ENCODE data around the gene GFRA1.

Gene GFRA1

GRCh38 chr10:116014326-116014725, 258.7 kb downstream of the GFRA1 start:
- H3K9me3 ChIP-seq (ENCODE audit: control insufficient read depth in 1 of 2, low read length in 2 of 2): peaks cover 0 to 6% of the 10 kb centered on the region in 2 donors
- no peak overlapping the region for H3K4me3 ChIP-seq (ENCODE audit: low read depth in 1 of 2, low read length in 2 of 2)
- H3K36me3 ChIP-seq (ENCODE audit: control insufficient read depth in 1 of 2, insufficient read depth in 2 of 2, low read length in 2 of 2): no peaks in the 10 kb centered on the region
- H3K27me3 ChIP-seq (ENCODE audit: low read depth, low read length): no peaks in the 10 kb centered on the region
- H3K4me1 ChIP-seq (ENCODE audit: control insufficient read depth in 1 of 2, insufficient read depth in 2 of 2, low read length in 2 of 2): peaks cover 0 to 12% of the 10 kb centered on the region in 2 donors
- no peak overlapping the region for H3K27ac ChIP-seq (ENCODE audit: low read length)

DNA sequence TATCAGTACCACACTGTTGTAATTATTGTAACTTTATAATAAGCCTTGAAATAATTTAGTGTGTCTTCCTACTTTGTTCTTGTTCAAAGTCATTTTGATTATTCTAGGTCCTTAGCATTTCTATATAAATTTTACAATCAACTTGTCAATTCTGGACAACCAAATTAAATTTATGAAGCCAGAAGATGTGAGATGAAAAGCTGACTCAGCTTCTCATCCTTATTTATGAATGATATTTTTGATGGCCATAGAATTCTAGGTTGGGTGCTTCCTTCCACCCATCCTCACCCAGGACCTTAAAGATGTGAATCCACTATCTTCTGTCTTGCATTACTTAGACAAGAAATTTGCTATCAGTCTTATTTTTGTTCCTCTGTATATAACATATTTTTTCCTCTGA, 261.1 kb downstream of the GFRA1 start:
- H3K4me3 ChIP-seq (ENCODE audit: low read depth in 1 of 2, low read length in 2 of 2): no peak overlapping the region
- H3K36me3 ChIP-seq (ENCODE audit: control insufficient read depth in 1 of 2, insufficient read depth in 2 of 2, low read length in 2 of 2): no peaks in the 10 kb centered on the region

GRCh38 chr10:116007256-116007891, 265.6 kb downstream of the GFRA1 start:
- Histone ChIP-seq H3K4me3 (ENCODE audit: low read depth in 1 of 2, low read length in 2 of 2) (no peak overlapping the region), H3K4me1 (ENCODE audit: control insufficient read depth in 1 of 2, insufficient read depth in 2 of 2, low read length in 2 of 2) (no peaks in the 10 kb centered on the region), H3K36me3 (ENCODE audit: control insufficient read depth in 1 of 2, insufficient read depth in 2 of 2, low read length in 2 of 2) (no peaks in the 10 kb centered on the region), H3K9me3 (ENCODE audit: control insufficient read depth in 1 of 2, low read length in 2 of 2) (peaks cover 0 to 6% of the 10 kb centered on the region in 2 donors), H3K27ac (ENCODE audit: low read length) (no peak overlapping the region), H3K27me3 (ENCODE audit: low read depth, low read length) (no peaks in the 10 kb centered on the region)

More for the DNA sequence above, 261.1 kb downstream of the GFRA1 start:
- no peaks in the 10 kb centered on the region for H3K27me3 ChIP-seq (ENCODE audit: low read depth, low read length)
- peaks cover 0 to 12% of the 10 kb centered on the region in 2 donors for H3K4me1 ChIP-seq (ENCODE audit: control insufficient read depth in 1 of 2, insufficient read depth in 2 of 2, low read length in 2 of 2)
- H3K9me3 ChIP-seq (ENCODE audit: control insufficient read depth in 1 of 2, low read length in 2 of 2): peaks cover 0 to 6% of the 10 kb centered on the region in 2 donors
- no peak overlapping the region for H3K27ac ChIP-seq (ENCODE audit: low read length)

All from muscle layer of duodenum (tissue), 2 donors.